GM23338 (cell line): ENCODE results near the gene MCTP2. TPM values are rescaled to one million over a fixed set of nuclear protein-coding genes. Genes with fewer than 3 reads are reported as not detected.
A peak's percentile ranks its signal among the peaks of the same experiment; 100 is the strongest.

Experiments used
- ATAC-seq: fragments of 200-7000 bp; cut with Tn5 transposase; 3 replicates; pipeline ENCODE4 v1.9.1; 2020
- DNase-seq: peaks from one replicate; pipeline ENCODE4 v3.0.0-alpha.2; 2015; ENCODE audit warnings: low spot score
- H2AFZ ChIP-seq: fragments of 200-600 bp; sonication (generic); 2 replicates; pipeline ENCODE4 v1.8.0; 2016; ENCODE audit warnings: antibody characterized with exemption, mild to moderate bottlenecking, moderate library complexity
- H3F3A ChIP-seq: fragments of 200-600 bp; sonication (generic); replicated peaks from 2 replicates; pipeline ENCODE4 v1.8.0; 2017; ENCODE audit warnings: antibody characterized with exemption, mixed run types, low read depth
- H3K27ac ChIP-seq: fragments of 200-600 bp; sonication (generic); 2 replicates; pipeline ENCODE4 v1.6.1; 2016; ENCODE audit warnings: low read depth
- H3K27me3 ChIP-seq: fragments of 200-600 bp; sonication (generic); 2 replicates; pipeline ENCODE4 v1.8.0; 2016; ENCODE audit warnings: mild to moderate bottlenecking, mixed run types, moderate library complexity; ENCODE audit not compliant: insufficient read depth
- H3K36me3 ChIP-seq: fragments of 200-600 bp; sonication (generic); 2 replicates; pipeline ENCODE4 v1.8.0; 2016; ENCODE audit warnings: mild to moderate bottlenecking; ENCODE audit not compliant: insufficient read depth
- H3K4me1 ChIP-seq: fragments of 200-600 bp; sonication (generic); 2 replicates; pipeline ENCODE4 v1.8.0; 2016; ENCODE audit warnings: mild to moderate bottlenecking, moderate library complexity; ENCODE audit not compliant: insufficient read depth
- H3K4me2 ChIP-seq: fragments of 200-600 bp; sonication (generic); 2 replicates; pipeline ENCODE4 v1.7.1; 2017; ENCODE audit warnings: mixed run types
- H3K4me3 ChIP-seq: fragments of 200-600 bp; sonication (generic); 2 replicates; pipeline ENCODE4 v1.6.1; 2016; ENCODE audit warnings: mixed run types
- H3K79me2 ChIP-seq: fragments of 200-600 bp; sonication (generic); replicated peaks from 2 replicates; pipeline ENCODE4 v1.8.0; 2017; ENCODE audit warnings: mild to moderate bottlenecking; ENCODE audit not compliant: insufficient read depth
- H3K9me2 ChIP-seq: fragments of 200-600 bp; sonication (generic); 2 replicates; pipeline ENCODE4 v1.8.0; 2017; ENCODE audit not compliant: insufficient read depth
- H4K20me1 ChIP-seq: fragments of 200-600 bp; sonication (generic); replicated peaks from 2 replicates; pipeline ENCODE4 v1.8.0; 2017; ENCODE audit warnings: mild to moderate bottlenecking; ENCODE audit not compliant: insufficient read depth
- H3K27ac Mint-ChIP-seq: 2 replicates; pipeline ENCODE4 v1.8.0; 2020; ENCODE audit warnings: inconsistent platforms, mild to moderate bottlenecking, moderate library complexity, mixed read lengths
- H3K27me3 Mint-ChIP-seq: 3 replicates; pipeline ENCODE4 v1.8.0; 2022; ENCODE audit warnings: low read depth, mild to moderate bottlenecking, moderate library complexity, mixed read lengths, inconsistent platforms; ENCODE audit not compliant: insufficient read depth, poor library complexity
- H3K36me3 Mint-ChIP-seq: 3 replicates; pipeline ENCODE4 v1.8.0; 2021; ENCODE audit warnings: low read depth, mild to moderate bottlenecking, inconsistent platforms, moderate library complexity, mixed read lengths
- H3K4me1 Mint-ChIP-seq: 3 replicates; pipeline ENCODE4 v1.8.0; 2020; ENCODE audit warnings: mild to moderate bottlenecking, inconsistent platforms, mixed read lengths
- H3K4me3 Mint-ChIP-seq: 3 replicates; pipeline ENCODE4 v1.8.0; 2021; ENCODE audit warnings: moderate library complexity, mild to moderate bottlenecking, inconsistent platforms, mixed read lengths
- H3K9me3 Mint-ChIP-seq: 3 replicates; pipeline ENCODE4 v1.8.0; 2020; ENCODE audit warnings: moderate library complexity, mild to moderate bottlenecking, inconsistent platforms, mixed read lengths
- CREB1 ChIP-seq: fragments of 250-450 bp; sonication (Bioruptor Pico); IDR thresholded peaks from 2 replicates; pipeline ENCODE4 v1.5.0; 2020; ENCODE audit warnings: low read depth, mild to moderate bottlenecking, moderate library complexity
- EZH2 ChIP-seq: fragments of 200-600 bp; sonication (generic); IDR thresholded peaks from one replicate; pipeline ENCODE4 v1.8.0; 2017; ENCODE audit warnings: antibody characterized with exemption, mild to moderate bottlenecking, low read depth; ENCODE audit not compliant: unreplicated experiment
- EZH2phosphoT487 ChIP-seq: fragments of 200-600 bp; sonication (generic); IDR thresholded peaks from one replicate; pipeline ENCODE4 v1.8.1; 2018; ENCODE audit warnings: antibody characterized with exemption; ENCODE audit not compliant: unreplicated experiment
- JUNB ChIP-seq: IDR thresholded peaks from one replicate; pipeline ENCODE4 v1.6.1; 2016; ENCODE audit warnings: antibody characterized with exemption; ENCODE audit not compliant: unreplicated experiment
- NANOG ChIP-seq: IDR thresholded peaks from 2 replicates; pipeline ENCODE4 v1.6.1; 2016; ENCODE audit warnings: antibody characterized with exemption, borderline replicate concordance
- POLR2AphosphoS5 ChIP-seq: IDR thresholded peaks from 2 replicates; pipeline ENCODE4 v1.6.1; 2016; ENCODE audit warnings: antibody characterized with exemption, low read depth
- STAT1 ChIP-seq: IDR thresholded peaks from one replicate; pipeline ENCODE4 v1.6.1; 2016; ENCODE audit warnings: antibody characterized with exemption; ENCODE audit not compliant: unreplicated experiment
- ZNF114 ChIP-seq: fragments of 250-450 bp; sonication (Bioruptor Pico); IDR thresholded peaks from 2 replicates; pipeline ENCODE4 v1.5.0; 2020; ENCODE audit warnings: mild to moderate bottlenecking, moderate library complexity
- ZNF331 ChIP-seq: fragments of 250-450 bp; sonication (Bioruptor Pico); IDR thresholded peaks from 2 replicates; pipeline ENCODE4 v1.5.0; 2020; ENCODE audit warnings: low read depth, mild to moderate bottlenecking, moderate library complexity
- polyA plus RNA-seq: library from polyadenylated mRNA; unstranded; fragments of >200 nt; fragmentation: Nextera tagmentation; extraction: Ambion mirVana; gene quantifications from 2 replicates; pipeline ENCODE4 v1.2.1, GENCODE V29; 2016
- total RNA-seq: library from RNA; depleted of rRNA; stranded (reverse); fragments of >200 nt; shearing (Covaris generic); gene quantifications from 2 replicates; pipeline ENCODE4 v1.2.3, GENCODE V29; 2014
- TF ChIP-seq, protein P1 (sequence below): IDR thresholded peaks from one replicate; pipeline ENCODE4 v1.6.1; 2018; ENCODE audit warnings: antibody characterized with exemption; ENCODE audit not compliant: unreplicated experiment
- TF ChIP-seq, protein P2 (sequence below): IDR thresholded peaks from 2 replicates; pipeline ENCODE4 v1.6.1; 2016; ENCODE audit warnings: antibody characterized with exemption
- TF ChIP-seq, protein P3 (sequence below), 2 experiments: fragments of 200-600 bp in 1 of 2; sonication (generic) in 1 of 2; conservative IDR thresholded peaks; 2 replicates each; pipeline versions ENCODE4 v1.5.1 to v1.6.1; 2016 to 2017; ENCODE audit warnings: antibody characterized with exemption in 2 of 2, low read depth in 2 of 2, mild to moderate bottlenecking in 2 of 2, moderate library complexity in 1 of 2
- TF ChIP-seq, protein P4 (sequence below): fragments of 250-450 bp; sonication (Bioruptor Pico); IDR thresholded peaks from 2 replicates; pipeline ENCODE4 v1.5.0; 2020; ENCODE audit warnings: mild to moderate bottlenecking, moderate library complexity

The MCTP2 gene
- total and polyA plus RNA-seq, 2 experiments from 2014 or later, result 1.8 to 5.5 TPM

DNA sequence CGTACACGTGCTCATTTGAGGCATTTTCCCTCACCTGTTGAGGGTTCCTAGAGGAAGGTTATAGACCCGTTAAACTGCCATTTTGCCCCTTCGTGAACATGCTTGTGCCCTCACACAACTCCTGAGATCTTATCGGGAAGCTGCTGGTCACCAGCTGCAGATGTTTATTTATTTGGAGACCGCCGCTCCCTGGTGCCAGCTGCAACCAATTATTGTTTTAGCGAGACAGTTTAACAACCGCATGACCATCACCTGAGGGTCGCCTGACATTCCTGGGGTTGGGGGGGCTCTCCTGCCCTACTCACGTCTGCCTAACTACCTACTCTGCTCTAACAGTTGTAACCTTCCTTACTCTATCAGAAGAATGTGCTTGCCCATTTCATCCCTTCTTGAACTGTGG is 292.5 kb downstream of the MCTP2 start:
- Histone ChIP-seq H2AFZ (no peak overlapping the region; the same call in 1 of the 2 replicates), H3K4me1 (peaks cover 18% of the 10 kb centered on the region; the same call in 1 of the 2 replicates), H3K27me3 (no peaks in the 10 kb centered on the region), H3K27ac (no peak overlapping the region), H3K4me2 (no peak overlapping the region), H3K4me3 (no peak overlapping the region), H3K36me3 (no peaks in the 10 kb centered on the region), H4K20me1 (no peaks in the 10 kb centered on the region), H3F3A (no peaks in the 10 kb centered on the region; the same call in 1 of the 2 replicates), H3K9me2 (peaks cover 8% of the 10 kb centered on the region), H3K79me2 (no peaks in the 10 kb centered on the region)
- ATAC-seq (no peak), DNase-seq (peak; percentile 3)
- Mint-ChIP-seq H3K27me3 (no peaks in the 10 kb centered on the region), H3K4me3 (no peak overlapping the region), H3K4me1 (peaks cover 18% of the 10 kb centered on the region), H3K36me3 (no peaks in the 10 kb centered on the region), H3K9me3 (no peaks in the 10 kb centered on the region), H3K27ac (no peak overlapping the region)
- TF ChIP-seq, protein P1, sequence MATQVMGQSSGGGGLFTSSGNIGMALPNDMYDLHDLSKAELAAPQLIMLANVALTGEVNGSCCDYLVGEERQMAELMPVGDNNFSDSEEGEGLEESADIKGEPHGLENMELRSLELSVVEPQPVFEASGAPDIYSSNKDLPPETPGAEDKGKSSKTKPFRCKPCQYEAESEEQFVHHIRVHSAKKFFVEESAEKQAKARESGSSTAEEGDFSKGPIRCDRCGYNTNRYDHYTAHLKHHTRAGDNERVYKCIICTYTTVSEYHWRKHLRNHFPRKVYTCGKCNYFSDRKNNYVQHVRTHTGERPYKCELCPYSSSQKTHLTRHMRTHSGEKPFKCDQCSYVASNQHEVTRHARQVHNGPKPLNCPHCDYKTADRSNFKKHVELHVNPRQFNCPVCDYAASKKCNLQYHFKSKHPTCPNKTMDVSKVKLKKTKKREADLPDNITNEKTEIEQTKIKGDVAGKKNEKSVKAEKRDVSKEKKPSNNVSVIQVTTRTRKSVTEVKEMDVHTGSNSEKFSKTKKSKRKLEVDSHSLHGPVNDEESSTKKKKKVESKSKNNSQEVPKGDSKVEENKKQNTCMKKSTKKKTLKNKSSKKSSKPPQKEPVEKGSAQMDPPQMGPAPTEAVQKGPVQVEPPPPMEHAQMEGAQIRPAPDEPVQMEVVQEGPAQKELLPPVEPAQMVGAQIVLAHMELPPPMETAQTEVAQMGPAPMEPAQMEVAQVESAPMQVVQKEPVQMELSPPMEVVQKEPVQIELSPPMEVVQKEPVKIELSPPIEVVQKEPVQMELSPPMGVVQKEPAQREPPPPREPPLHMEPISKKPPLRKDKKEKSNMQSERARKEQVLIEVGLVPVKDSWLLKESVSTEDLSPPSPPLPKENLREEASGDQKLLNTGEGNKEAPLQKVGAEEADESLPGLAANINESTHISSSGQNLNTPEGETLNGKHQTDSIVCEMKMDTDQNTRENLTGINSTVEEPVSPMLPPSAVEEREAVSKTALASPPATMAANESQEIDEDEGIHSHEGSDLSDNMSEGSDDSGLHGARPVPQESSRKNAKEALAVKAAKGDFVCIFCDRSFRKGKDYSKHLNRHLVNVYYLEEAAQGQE, result no peak
- no peak for TF ChIP-seq JUNB
- TF ChIP-seq, protein P2, sequence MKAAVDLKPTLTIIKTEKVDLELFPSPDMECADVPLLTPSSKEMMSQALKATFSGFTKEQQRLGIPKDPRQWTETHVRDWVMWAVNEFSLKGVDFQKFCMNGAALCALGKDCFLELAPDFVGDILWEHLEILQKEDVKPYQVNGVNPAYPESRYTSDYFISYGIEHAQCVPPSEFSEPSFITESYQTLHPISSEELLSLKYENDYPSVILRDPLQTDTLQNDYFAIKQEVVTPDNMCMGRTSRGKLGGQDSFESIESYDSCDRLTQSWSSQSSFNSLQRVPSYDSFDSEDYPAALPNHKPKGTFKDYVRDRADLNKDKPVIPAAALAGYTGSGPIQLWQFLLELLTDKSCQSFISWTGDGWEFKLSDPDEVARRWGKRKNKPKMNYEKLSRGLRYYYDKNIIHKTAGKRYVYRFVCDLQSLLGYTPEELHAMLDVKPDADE, result no peak
- no peak for TF ChIP-seq CREB1 (CRISPR knock-in tag)
- TF ChIP-seq, protein P3, sequence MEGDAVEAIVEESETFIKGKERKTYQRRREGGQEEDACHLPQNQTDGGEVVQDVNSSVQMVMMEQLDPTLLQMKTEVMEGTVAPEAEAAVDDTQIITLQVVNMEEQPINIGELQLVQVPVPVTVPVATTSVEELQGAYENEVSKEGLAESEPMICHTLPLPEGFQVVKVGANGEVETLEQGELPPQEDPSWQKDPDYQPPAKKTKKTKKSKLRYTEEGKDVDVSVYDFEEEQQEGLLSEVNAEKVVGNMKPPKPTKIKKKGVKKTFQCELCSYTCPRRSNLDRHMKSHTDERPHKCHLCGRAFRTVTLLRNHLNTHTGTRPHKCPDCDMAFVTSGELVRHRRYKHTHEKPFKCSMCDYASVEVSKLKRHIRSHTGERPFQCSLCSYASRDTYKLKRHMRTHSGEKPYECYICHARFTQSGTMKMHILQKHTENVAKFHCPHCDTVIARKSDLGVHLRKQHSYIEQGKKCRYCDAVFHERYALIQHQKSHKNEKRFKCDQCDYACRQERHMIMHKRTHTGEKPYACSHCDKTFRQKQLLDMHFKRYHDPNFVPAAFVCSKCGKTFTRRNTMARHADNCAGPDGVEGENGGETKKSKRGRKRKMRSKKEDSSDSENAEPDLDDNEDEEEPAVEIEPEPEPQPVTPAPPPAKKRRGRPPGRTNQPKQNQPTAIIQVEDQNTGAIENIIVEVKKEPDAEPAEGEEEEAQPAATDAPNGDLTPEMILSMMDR (conservative IDR thresholded peaks at IDR 0.05; ENCODE audit: low read depth in 2 of 2), result no peak
- TF ChIP-seq EZH2, result no peak
- TF ChIP-seq EZH2phosphoT487, result no peak
- TF ChIP-seq, protein P4, sequence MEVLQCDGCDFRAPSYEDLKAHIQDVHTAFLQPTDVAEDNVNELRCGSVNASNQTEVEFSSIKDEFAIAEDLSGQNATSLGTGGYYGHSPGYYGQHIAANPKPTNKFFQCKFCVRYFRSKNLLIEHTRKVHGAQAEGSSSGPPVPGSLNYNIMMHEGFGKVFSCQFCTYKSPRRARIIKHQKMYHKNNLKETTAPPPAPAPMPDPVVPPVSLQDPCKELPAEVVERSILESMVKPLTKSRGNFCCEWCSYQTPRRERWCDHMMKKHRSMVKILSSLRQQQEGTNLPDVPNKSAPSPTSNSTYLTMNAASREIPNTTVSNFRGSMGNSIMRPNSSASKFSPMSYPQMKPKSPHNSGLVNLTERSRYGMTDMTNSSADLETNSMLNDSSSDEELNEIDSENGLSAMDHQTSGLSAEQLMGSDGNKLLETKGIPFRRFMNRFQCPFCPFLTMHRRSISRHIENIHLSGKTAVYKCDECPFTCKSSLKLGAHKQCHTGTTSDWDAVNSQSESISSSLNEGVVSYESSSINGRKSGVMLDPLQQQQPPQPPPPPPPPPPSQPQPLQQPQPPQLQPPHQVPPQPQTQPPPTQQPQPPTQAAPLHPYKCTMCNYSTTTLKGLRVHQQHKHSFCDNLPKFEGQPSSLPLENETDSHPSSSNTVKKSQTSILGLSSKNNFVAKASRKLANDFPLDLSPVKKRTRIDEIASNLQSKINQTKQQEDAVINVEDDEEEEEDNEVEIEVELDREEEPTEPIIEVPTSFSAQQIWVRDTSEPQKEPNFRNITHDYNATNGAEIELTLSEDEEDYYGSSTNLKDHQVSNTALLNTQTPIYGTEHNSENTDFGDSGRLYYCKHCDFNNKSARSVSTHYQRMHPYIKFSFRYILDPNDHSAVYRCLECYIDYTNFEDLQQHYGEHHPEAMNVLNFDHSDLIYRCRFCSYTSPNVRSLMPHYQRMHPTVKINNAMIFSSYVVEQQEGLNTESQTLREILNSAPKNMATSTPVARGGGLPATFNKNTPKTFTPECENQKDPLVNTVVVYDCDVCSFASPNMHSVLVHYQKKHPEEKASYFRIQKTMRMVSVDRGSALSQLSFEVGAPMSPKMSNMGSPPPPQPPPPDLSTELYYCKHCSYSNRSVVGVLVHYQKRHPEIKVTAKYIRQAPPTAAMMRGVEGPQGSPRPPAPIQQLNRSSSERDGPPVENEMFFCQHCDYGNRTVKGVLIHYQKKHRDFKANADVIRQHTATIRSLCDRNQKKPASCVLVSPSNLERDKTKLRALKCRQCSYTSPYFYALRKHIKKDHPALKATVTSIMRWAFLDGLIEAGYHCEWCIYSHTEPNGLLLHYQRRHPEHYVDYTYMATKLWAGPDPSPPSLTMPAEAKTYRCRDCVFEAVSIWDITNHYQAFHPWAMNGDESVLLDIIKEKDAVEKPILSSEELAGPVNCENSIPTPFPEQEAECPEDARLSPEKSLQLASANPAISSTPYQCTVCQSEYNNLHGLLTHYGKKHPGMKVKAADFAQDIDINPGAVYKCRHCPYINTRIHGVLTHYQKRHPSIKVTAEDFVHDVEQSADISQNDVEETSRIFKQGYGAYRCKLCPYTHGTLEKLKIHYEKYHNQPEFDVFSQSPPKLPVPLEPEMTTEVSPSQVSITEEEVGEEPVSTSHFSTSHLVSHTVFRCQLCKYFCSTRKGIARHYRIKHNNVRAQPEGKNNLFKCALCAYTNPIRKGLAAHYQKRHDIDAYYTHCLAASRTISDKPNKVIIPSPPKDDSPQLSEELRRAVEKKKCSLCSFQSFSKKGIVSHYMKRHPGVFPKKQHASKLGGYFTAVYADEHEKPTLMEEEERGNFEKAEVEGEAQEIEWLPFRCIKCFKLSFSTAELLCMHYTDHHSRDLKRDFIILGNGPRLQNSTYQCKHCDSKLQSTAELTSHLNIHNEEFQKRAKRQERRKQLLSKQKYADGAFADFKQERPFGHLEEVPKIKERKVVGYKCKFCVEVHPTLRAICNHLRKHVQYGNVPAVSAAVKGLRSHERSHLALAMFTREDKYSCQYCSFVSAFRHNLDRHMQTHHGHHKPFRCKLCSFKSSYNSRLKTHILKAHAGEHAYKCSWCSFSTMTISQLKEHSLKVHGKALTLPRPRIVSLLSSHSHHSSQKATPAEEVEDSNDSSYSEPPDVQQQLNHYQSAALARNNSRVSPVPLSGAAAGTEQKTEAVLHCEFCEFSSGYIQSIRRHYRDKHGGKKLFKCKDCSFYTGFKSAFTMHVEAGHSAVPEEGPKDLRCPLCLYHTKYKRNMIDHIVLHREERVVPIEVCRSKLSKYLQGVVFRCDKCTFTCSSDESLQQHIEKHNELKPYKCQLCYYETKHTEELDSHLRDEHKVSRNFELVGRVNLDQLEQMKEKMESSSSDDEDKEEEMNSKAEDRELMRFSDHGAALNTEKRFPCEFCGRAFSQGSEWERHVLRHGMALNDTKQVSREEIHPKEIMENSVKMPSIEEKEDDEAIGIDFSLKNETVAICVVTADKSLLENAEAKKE (CRISPR knock-in tag), result no peak
- no peak for TF ChIP-seq POLR2AphosphoS5
- TF ChIP-seq ZNF331 (CRISPR knock-in tag), result no peak
- TF ChIP-seq STAT1, result no peak
- no peak for TF ChIP-seq ZNF114 (CRISPR knock-in tag)
- TF ChIP-seq NANOG, result no peak
